Neuronal stem cell (in vitro differentiated cells): Measurements from ENCODE around the gene CHEK2.
"Not testable (repeated sequence)": the region's sequence is repeated elsewhere in the genome, so short reads cannot be mapped to it uniquely, and the experiment has no call there.

Experiments
- DNase-seq: peaks from one replicate; pipeline ENCODE4 v3.0.0-alpha.2; 2013; ENCODE audit warnings: low spot score
- H2AFZ ChIP-seq: one replicate; pipeline ENCODE4 v1.6.1; 2013; ENCODE audit warnings: mild to moderate bottlenecking, low read length, inconsistent platforms
- H2AK5ac ChIP-seq: 2 replicates; pipeline ENCODE4 v1.6.1; 2013; ENCODE audit warnings: low read depth, mild to moderate bottlenecking, inconsistent platforms, low read length, moderate library complexity, mixed read lengths
- H2BK120ac ChIP-seq: 2 replicates; pipeline ENCODE4 v1.6.1; 2013; ENCODE audit warnings: low read depth, mild to moderate bottlenecking, inconsistent platforms, low read length, moderate library complexity, mixed read lengths
- H2BK12ac ChIP-seq: one replicate; pipeline ENCODE4 v1.6.1; 2013; ENCODE audit warnings: low read length, inconsistent platforms
- H2BK15ac ChIP-seq: 2 replicates; pipeline ENCODE4 v1.6.1; 2013; ENCODE audit warnings: mild to moderate bottlenecking, low read length, inconsistent platforms, mixed read lengths
- H2BK5ac ChIP-seq: one replicate; pipeline ENCODE4 v1.6.1; 2013; ENCODE audit warnings: inconsistent platforms, mild to moderate bottlenecking, low read length, moderate library complexity
- H3K14ac ChIP-seq: one replicate; pipeline ENCODE4 v1.6.1; 2013; ENCODE audit warnings: low read length, inconsistent platforms
- H3K18ac ChIP-seq: 2 replicates; pipeline ENCODE4 v1.6.1; 2013; ENCODE audit warnings: low read length, inconsistent platforms
- H3K23ac ChIP-seq: 2 replicates; pipeline ENCODE4 v1.6.1; 2013; ENCODE audit warnings: low read depth, mild to moderate bottlenecking, mixed read lengths, low read length, inconsistent platforms; ENCODE audit not compliant: poor library complexity
- H3K27ac ChIP-seq: replicated peaks from 3 replicates; pipeline ENCODE4 v1.5.1; 2013; ENCODE audit warnings: low read length, inconsistent platforms
- H3K27me3 ChIP-seq, 3 experiments: 2 replicates each; pipeline ENCODE4 v1.6.1; 2013; ENCODE audit warnings: low read length in 3 of 3, mild to moderate bottlenecking in 2 of 3, inconsistent platforms in 1 of 3, low read depth in 1 of 3, mixed read lengths in 1 of 3, moderate library complexity in 1 of 3; ENCODE audit not compliant: control insufficient read depth in 3 of 3, insufficient read depth in 3 of 3
- H3K36me3 ChIP-seq, 2 donors: replicated peaks in 1 of 2; 2 replicates each; pipeline ENCODE4 v1.6.1; 2013; ENCODE audit warnings: low read length in 2 of 2; ENCODE audit not compliant: control insufficient read depth in 2 of 2, insufficient read depth in 2 of 2
- H3K4ac ChIP-seq: 2 replicates; pipeline ENCODE4 v1.6.1; 2013; ENCODE audit warnings: inconsistent platforms, mild to moderate bottlenecking, low read length, moderate library complexity
- H3K4me1 ChIP-seq, 2 donors: 1 replicate in 1 of 2; 2 replicates in 1 of 2; pipeline ENCODE4 v1.6.1; 2013; ENCODE audit warnings: low read length in 2 of 2, low read depth in 1 of 2; ENCODE audit not compliant: control insufficient read depth in 2 of 2, insufficient read depth in 1 of 2
- H3K4me2 ChIP-seq: one replicate; pipeline ENCODE4 v1.6.1; 2013; ENCODE audit warnings: mild to moderate bottlenecking, low read length, inconsistent platforms; ENCODE audit not compliant: insufficient read depth, poor library complexity, severe bottlenecking
- H3K4me3 ChIP-seq, 2 donors: 2 replicates each; pipeline ENCODE4 v1.5.1; 2013; ENCODE audit warnings: low read length in 2 of 2, mild to moderate bottlenecking in 2 of 2, inconsistent platforms in 1 of 2, moderate library complexity in 1 of 2
- H3K79me1 ChIP-seq: one replicate; pipeline ENCODE4 v1.6.1; 2013; ENCODE audit warnings: low read depth, mild to moderate bottlenecking, inconsistent platforms, low read length, moderate library complexity
- H3K9ac ChIP-seq: one replicate; pipeline ENCODE4 v1.6.1; 2013; ENCODE audit warnings: mild to moderate bottlenecking, low read depth, low read length, inconsistent platforms; ENCODE audit not compliant: poor library complexity
- H3K9me3 ChIP-seq, 2 donors: replicated peaks in 1 of 2; 2 replicates each; pipeline versions ENCODE3 to v1.6.1; 2013; ENCODE audit warnings: low read length in 2 of 2, mild to moderate bottlenecking in 2 of 2, inconsistent platforms in 1 of 2, low read depth in 1 of 2, mixed read lengths in 1 of 2, moderate library complexity in 1 of 2; ENCODE audit not compliant: control insufficient read depth in 2 of 2, insufficient read depth in 1 of 2
- H4K8ac ChIP-seq: one replicate; pipeline ENCODE4 v1.6.1; 2013; ENCODE audit warnings: low read depth, mild to moderate bottlenecking, inconsistent platforms, low read length, moderate library complexity
- H4K91ac ChIP-seq: one replicate; pipeline ENCODE4 v1.6.1; 2013; ENCODE audit warnings: low read length, low read depth, mild to moderate bottlenecking, inconsistent platforms; ENCODE audit not compliant: poor library complexity
- WGBS, 2 donors: extraction: QIAGEN DNeasy Blood & Tissue Kit; methylation state at CpG; one replicate each; pipeline ENCODE4 v1.1.7; 2013; ENCODE audit warnings: missing lambda C conversion rate in 2 of 2, mixed read lengths in 1 of 2; ENCODE audit not compliant: insufficient read length in 2 of 2, insufficient replicate concordance in 1 of 2; ENCODE audit errors: extremely low coverage in 2 of 2; 5-methylcytosine and 5-hydroxymethylcytosine counted together

CHEK2 gene

DNA sequence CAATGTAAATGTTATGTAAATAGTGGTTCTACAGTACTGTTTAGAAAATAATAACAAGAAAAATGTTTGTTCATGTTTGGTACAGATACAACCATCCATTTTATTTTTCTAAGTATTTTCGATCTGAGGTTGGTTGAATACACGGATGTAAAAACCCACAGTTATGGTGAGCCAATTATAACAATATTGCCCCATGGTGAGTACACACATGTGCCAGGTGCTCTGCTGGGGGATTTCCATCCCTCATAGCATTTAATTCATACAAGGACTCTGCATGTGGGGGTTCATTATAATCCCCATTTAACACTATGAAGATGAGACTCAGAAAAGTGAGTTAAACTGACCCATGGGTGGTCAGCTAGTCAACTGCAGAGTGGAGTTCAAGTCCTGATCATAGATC, 38.7 kb downstream of the CHEK2 start:
- Histone ChIP-seq H3K23ac (no peak overlapping the region), H3K4me3 (no peak overlapping the region)
- WGBS, 2 donors: no CpG with 5 or more reads among the region's 2 CpGs

DNA sequence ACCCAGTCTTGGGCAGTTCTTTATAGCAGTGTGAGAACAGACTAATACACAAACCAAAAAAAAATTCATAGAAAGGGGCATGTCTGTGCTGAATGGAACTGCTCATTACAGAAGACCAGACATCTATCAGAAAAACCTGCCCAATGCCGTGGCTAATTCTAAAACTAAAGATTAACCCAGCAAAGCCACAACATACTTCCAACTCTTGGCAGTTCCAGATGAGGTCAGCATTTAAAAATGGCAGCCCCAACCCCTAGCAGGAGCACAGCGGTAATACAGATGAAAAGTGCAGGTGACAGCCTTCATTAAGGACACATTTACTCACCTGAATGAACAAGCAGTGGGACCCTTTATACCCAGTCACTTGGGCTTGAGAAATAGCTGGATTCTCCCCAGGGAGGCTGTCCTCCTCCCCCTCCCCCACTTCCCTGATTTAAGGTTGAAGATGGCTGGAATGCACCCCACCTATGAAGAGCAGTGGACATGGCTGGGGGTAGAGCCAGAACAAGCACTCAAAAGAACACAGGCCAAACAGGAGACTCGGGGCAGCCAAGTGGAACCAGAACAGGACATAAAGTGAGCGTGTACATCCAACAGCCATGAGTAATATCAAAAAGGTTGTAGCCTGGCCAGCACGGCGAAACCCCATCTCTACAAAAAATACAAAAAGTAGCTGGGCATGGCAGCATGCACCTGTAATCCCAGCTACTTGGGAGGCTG, 48.4 kb downstream of the CHEK2 start:
- not testable (repeated sequence) for H3K4ac ChIP-seq, H3K4me3 ChIP-seq, H3K23ac ChIP-seq, H3K27me3 ChIP-seq, H2AFZ ChIP-seq, H2BK15ac ChIP-seq, H3K4me1 ChIP-seq, H3K14ac ChIP-seq, H3K27ac ChIP-seq, H3K79me1 ChIP-seq, H2BK120ac ChIP-seq, H2BK5ac ChIP-seq, H2AK5ac ChIP-seq, H3K9me3 ChIP-seq, H3K18ac ChIP-seq, DNase-seq, H2BK12ac ChIP-seq, H4K91ac ChIP-seq, H4K8ac ChIP-seq, H3K4me2 ChIP-seq, H3K9ac ChIP-seq
- WGBS, 2 donors: no CpG with 5 or more reads among the region's 6 CpGs
- peaks cover 2 to 38% of the 10 kb centered on the region in 2 donors for H3K36me3 ChIP-seq

More for the DNA sequence above, 38.7 kb downstream of the CHEK2 start:
- Histone ChIP-seq H3K4ac (no peak overlapping the region), H2BK120ac (no peak overlapping the region), H3K18ac (no peak overlapping the region), H4K91ac (no peak overlapping the region), H3K4me1 (no peaks in the 10 kb centered on the region), H2BK15ac (no peak overlapping the region), H4K8ac (no peak overlapping the region), H2BK12ac (no peak overlapping the region), H3K9ac (no peak overlapping the region), H3K9me3 (no peaks in the 10 kb centered on the region), H2AFZ (no peak overlapping the region), H3K79me1 (no peaks in the 10 kb centered on the region), H3K4me2 (no peak overlapping the region), H3K36me3 (peaks cover 3 to 70% of the 10 kb centered on the region in 2 donors), H3K27ac (no peak overlapping the region), H2AK5ac (no peak overlapping the region), H3K14ac (no peak overlapping the region), H3K27me3 (no peaks in the 10 kb centered on the region), H2BK5ac (no peak overlapping the region)
- no peak for DNase-seq

DNA sequence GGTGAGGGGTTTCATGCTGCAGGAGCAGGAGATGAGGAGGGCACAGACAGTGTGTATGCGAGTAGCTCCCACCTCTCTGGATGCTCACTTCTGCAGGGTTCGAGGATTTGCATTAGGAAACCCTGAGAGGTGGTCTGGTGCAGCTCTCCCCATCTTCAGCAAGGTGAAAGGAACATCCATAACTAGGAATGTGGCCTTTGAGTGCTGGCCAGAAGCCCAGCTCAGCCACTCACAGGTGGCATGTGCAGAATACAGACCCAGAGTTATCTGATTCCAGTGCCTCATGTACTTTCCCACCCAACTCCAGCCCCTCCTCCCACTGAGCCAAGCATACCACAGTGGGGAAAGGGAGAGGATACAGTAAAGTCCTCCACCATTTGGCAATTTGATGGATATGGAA, 51.8 kb downstream of the CHEK2 start:
- H2BK12ac ChIP-seq, H3K18ac ChIP-seq, H3K4ac ChIP-seq, H2BK120ac ChIP-seq, H4K8ac ChIP-seq, H3K4me2 ChIP-seq, H2AFZ ChIP-seq, H4K91ac ChIP-seq, DNase-seq, H3K9me3 ChIP-seq, H3K79me1 ChIP-seq, H3K27me3 ChIP-seq, H3K23ac ChIP-seq, H3K9ac ChIP-seq, H3K4me1 ChIP-seq, H2BK5ac ChIP-seq, H3K4me3 ChIP-seq, H2BK15ac ChIP-seq, H3K14ac ChIP-seq, H2AK5ac ChIP-seq: not testable (repeated sequence)
- WGBS, 2 donors: no CpG with 5 or more reads among the region's 2 CpGs
- Histone ChIP-seq H3K36me3 (peaks cover 0 to 33% of the 10 kb centered on the region in 2 donors), H3K27ac (peak overlapping the region; percentile 68)

DNA sequence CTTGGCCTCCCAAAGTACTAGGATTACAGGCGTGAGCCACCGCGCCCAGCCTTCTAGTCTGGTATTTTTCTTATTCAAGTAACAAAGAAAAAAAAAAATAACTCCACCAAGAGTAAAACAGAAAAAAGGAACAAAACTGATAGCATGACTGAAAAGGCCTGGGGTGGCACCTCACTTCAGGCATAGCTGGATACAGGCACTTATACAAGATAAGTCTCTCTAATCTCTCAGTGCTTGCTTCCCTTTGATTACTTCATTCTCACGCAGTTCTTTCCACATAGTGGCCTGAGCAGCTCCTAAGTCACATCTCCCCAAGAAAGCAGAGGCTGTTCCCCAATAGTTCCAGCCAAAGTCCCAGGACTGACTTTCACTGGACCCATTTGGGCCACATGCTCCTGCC, 58.7 kb downstream of the CHEK2 start:
- H3K18ac ChIP-seq, H3K27me3 ChIP-seq, H2BK120ac ChIP-seq, H3K14ac ChIP-seq, H4K91ac ChIP-seq, H4K8ac ChIP-seq, H2BK5ac ChIP-seq, H3K79me1 ChIP-seq, H3K27ac ChIP-seq, H3K4me2 ChIP-seq, H3K9me3 ChIP-seq, DNase-seq, H2AK5ac ChIP-seq, H3K23ac ChIP-seq, H2AFZ ChIP-seq, H2BK15ac ChIP-seq, H2BK12ac ChIP-seq, H3K4ac ChIP-seq, H3K9ac ChIP-seq, H3K4me1 ChIP-seq, H3K4me3 ChIP-seq: not testable (repeated sequence)
- WGBS, 2 donors: no CpG with 5 or more reads among the region's 4 CpGs
- peaks cover 0 to 14% of the 10 kb centered on the region in 2 donors for H3K36me3 ChIP-seq
